ENCODE data around the gene LMTK2. TPM values are rescaled to one million over a fixed set of nuclear protein-coding genes. Genes with fewer than 3 reads are reported as not detected.

The LMTK2 gene
- total RNA-seq, 4 donors from 2014 or later, result 22.5 to 31.7 (median 28.4) TPM

DNA sequence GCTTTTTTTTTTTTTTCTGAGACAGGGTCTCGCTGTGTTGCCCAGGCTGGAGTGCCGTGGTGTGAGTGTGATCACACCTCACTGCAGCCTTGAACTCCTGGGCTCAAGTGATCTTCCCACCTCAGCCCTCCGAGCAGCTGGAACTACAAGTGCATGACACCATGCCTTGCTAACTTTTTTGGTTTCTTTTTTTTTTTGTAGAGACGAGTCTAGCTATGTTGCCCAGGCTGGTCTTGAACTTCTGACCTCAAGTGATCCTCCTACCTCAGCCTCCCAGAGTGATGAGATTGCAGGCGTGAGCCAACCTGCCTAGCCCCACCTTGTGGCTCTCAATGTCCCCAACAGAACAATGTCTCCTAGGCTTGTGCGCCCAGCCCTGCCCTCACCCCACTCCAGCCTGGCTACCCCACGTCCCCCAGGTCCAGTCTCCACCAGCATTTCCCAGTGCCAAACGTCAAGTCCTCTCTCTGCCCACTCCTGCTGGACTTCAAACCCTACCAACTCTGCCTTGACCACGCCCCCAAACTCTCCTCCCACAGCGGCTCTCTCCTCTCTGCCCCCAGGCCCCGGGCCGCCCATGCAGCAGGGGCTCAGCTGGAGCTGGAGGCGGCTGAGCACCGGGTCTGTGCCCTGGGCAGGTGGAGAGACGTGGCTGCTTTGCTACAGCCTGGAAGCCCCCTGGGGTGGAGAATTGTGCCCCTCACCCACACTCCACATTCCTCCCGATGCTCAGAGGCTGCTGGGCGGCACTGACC, 123.5 kb downstream of the LMTK2 start:
- Histone ChIP-seq H3K36me3 (peaks cover 12 to 92% (median 85%) of the 10 kb centered on the region in 4 donors), H3K4me3 (no peak overlapping the region), H3K4me1 (no peaks in the 10 kb centered on the region), H3K27me3 (no peaks in the 10 kb centered on the region), H3K27ac (replicated peaks in 1 of 4) (no peak overlapping the region), H3K9me3 (no peaks in the 10 kb centered on the region)
- WGBS, result 86% methylated on average over 11 of the region's 17 CpGs
- DNase-seq (ENCODE audit: extremely low spot score), result no peak
- TF ChIP-seq POLR2A (IDR thresholded peaks at IDR 0.05; ENCODE audit: low read depth), result no peak
- TF ChIP-seq, protein P1, sequence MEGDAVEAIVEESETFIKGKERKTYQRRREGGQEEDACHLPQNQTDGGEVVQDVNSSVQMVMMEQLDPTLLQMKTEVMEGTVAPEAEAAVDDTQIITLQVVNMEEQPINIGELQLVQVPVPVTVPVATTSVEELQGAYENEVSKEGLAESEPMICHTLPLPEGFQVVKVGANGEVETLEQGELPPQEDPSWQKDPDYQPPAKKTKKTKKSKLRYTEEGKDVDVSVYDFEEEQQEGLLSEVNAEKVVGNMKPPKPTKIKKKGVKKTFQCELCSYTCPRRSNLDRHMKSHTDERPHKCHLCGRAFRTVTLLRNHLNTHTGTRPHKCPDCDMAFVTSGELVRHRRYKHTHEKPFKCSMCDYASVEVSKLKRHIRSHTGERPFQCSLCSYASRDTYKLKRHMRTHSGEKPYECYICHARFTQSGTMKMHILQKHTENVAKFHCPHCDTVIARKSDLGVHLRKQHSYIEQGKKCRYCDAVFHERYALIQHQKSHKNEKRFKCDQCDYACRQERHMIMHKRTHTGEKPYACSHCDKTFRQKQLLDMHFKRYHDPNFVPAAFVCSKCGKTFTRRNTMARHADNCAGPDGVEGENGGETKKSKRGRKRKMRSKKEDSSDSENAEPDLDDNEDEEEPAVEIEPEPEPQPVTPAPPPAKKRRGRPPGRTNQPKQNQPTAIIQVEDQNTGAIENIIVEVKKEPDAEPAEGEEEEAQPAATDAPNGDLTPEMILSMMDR (IDR thresholded peaks at IDR 0.05), result no peak
- no peak for TF ChIP-seq POLR2AphosphoS5 (IDR thresholded peaks at IDR 0.05)
- no peak for TF ChIP-seq EP300 (IDR thresholded peaks at IDR 0.05)
- intact Hi-C loops (cut with DNase I), result no loop called here

DNA sequence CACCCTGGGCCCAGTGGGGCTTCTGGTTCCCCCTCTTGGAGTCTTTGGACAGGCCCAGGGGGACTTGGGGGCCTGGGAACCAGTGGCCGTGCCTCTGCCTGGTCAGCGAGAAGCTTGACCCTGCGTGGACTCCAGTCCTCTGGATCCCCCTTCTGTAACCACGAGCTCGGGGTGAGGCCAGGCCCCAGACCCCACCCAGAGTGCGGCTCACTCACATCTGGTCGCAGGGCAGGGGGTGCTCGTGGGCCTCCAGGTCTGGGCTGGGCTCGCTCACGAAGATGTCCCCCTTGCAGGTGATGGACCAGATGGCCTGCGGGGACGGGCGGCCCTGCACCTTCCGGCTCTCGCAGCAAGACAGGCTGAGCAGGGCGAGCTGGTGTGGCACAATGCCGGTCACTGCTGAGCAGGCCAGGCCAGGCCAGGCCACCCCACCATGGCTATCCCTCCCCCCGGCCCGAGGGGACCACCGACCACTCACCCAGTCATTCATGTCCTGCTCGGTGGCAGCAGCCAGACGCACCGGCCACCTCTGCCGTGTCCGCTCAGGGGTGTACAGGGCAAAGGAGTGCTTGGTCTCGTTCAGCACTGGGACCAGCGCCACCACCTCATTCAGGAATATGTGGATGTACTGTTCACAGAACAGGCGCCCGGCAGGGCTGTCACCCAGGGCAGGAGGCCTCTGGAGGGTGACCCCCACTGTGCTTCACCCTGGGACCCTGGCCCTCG, 124.2 kb downstream of the LMTK2 start:
- H3K36me3 ChIP-seq, result peaks cover 12 to 88% (median 81%) of the 10 kb centered on the region in 4 donors
- H3K9me3 ChIP-seq, result no peaks in the 10 kb centered on the region
- TF ChIP-seq POLR2AphosphoS5 (IDR thresholded peaks at IDR 0.05), result no peak
- TF ChIP-seq EP300 (IDR thresholded peaks at IDR 0.05), result no peak
- TF ChIP-seq, protein P1 (IDR thresholded peaks at IDR 0.05), result no peak
- no peak for TF ChIP-seq POLR2A (IDR thresholded peaks at IDR 0.05; ENCODE audit: low read depth)
- intact Hi-C loops (cut with DNase I), result no loop called here
- no peaks in the 10 kb centered on the region for H3K27me3 ChIP-seq
- 92% methylated on average over 5 of the region's 30 CpGs for WGBS
- no peak overlapping the region for H3K4me3 ChIP-seq
- no peak for DNase-seq (ENCODE audit: extremely low spot score)
- no peaks in the 10 kb centered on the region for H3K4me1 ChIP-seq
- no peak overlapping the region for H3K27ac ChIP-seq (replicated peaks in 1 of 4)

DNA sequence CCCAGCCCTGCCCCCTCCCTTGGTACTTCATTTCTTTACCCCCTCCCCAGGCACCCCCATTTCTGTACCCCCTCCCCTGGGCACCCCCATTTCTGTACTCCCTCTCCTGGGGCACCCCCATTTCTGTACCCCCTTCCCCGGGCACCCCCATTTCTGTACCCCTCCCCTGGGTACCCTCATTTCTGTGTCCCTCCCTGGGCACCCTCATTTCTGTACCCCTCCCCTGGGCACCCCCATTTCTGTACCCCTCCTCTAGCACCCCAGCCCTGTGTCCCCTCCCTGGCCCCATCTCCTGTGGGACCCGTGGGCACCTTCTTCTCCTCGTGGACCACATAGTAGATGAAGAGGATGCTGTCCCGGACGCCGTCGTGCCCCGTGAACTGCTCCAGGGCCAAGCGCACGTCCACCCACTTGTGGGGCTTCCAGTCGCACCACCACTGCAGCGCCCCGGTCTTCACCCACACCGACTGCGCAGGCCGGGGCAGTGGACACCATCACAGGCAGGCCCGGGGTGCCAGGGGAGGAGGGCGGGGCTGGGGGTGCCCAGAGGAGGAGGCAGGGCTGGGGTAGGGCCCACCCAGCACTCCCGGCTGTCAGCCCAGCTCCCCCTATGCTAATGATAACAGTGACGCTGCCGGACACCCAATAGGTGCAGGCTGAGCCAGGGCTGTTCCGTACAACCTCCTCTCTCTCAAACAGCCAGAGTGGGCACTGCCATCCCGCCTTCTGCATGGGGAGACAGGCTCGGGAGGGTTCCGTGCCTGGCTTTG, 125.0 kb downstream of the LMTK2 start:
- DNase-seq (ENCODE audit: extremely low spot score), result no peak
- WGBS, result 88% methylated on average over 10 of the region's 25 CpGs
- no peaks in the 10 kb centered on the region for H3K27me3 ChIP-seq
- no peaks in the 10 kb centered on the region for H3K9me3 ChIP-seq
- no peaks in the 10 kb centered on the region for H3K4me1 ChIP-seq
- TF ChIP-seq POLR2AphosphoS5 (IDR thresholded peaks at IDR 0.05) (no peak), EP300 (IDR thresholded peaks at IDR 0.05) (no peak), POLR2A (IDR thresholded peaks at IDR 0.05; ENCODE audit: low read depth) (no peak)
- TF ChIP-seq, protein P1 (IDR thresholded peaks at IDR 0.05), result no peak
- H3K27ac ChIP-seq (replicated peaks in 1 of 4), result no peak overlapping the region
- H3K4me3 ChIP-seq, result no peak overlapping the region
- H3K36me3 ChIP-seq, result peaks cover 14 to 88% (median 81%) of the 10 kb centered on the region in 4 donors
- intact Hi-C loops (cut with DNase I), result no loop called here

DNA sequence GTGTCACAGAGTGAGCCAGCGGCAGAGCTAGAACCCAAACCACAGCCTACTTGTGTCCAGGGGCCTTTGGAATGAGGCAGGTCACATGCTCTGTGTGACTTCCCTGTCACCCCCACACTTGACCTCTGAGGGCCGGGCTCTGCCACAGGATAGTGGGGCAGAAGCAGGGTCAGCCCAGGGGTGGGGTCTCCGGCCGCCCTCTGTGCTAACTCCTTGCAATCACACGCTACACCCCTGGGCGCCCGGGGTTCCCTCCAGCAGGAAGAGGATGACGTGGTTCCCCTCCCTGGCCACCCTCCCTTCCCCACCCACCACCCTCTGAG, 125.6 kb downstream of the LMTK2 start:
- Histone ChIP-seq H3K27me3 (no peaks in the 10 kb centered on the region), H3K9me3 (no peaks in the 10 kb centered on the region), H3K4me1 (no peaks in the 10 kb centered on the region), H3K27ac (replicated peaks in 1 of 4) (no peak overlapping the region), H3K4me3 (no peak overlapping the region), H3K36me3 (peaks cover 18 to 88% (median 83%) of the 10 kb centered on the region in 4 donors)
- TF ChIP-seq POLR2AphosphoS5 (IDR thresholded peaks at IDR 0.05) (no peak), EP300 (IDR thresholded peaks at IDR 0.05) (no peak), POLR2A (IDR thresholded peaks at IDR 0.05; ENCODE audit: low read depth) (no peak)
- TF ChIP-seq, protein P1 (IDR thresholded peaks at IDR 0.05), result no peak
- intact Hi-C loops (cut with DNase I), result no loop called here
- WGBS, result 96% methylated on average over 7 of the region's 8 CpGs
- DNase-seq (ENCODE audit: extremely low spot score), result no peak
